Neural progenitor cell (in vitro differentiated cells): ENCODE measurements around the gene PSD.
"Not testable (repeated sequence)": the region's sequence is repeated elsewhere in the genome, so short reads cannot be mapped to it uniquely, and the experiment has no call there.

Source experiments
- CTCF ChIP-seq: fragments of 200-600 bp; sonication (generic); IDR thresholded peaks from 2 replicates; pipeline ENCODE4 v1.5.1; 2017; ENCODE audit warnings: antibody characterized with exemption, mild to moderate bottlenecking
- EZH2 ChIP-seq: fragments of 200-600 bp; sonication (generic); IDR thresholded peaks from 2 replicates; pipeline ENCODE4 v1.6.1; 2017; ENCODE audit warnings: antibody characterized with exemption, mild to moderate bottlenecking, moderate library complexity

GRCh38 chr10:102454662-102455487, 36.3 kb upstream of the PSD start:
- TF ChIP-seq CTCF, EZH2: not testable (repeated sequence)
